Epithelial cell of proximal tubule (primary cell): Measurements from ENCODE around the gene FRMPD4. TPM values are rescaled to one million over a fixed set of nuclear protein-coding genes. Genes with fewer than 3 reads are reported as not detected.

ENCODE experiments used
- DNase-seq: peaks from one replicate; pipeline ENCODE4 v3.0.0-alpha.2; 2011; ENCODE audit warnings: low read depth
- H3K4me3 ChIP-seq: 2 replicates; pipeline ENCODE4 v1.5.1; 2011; ENCODE audit warnings: low read depth, mild to moderate bottlenecking, low read length
- total RNA-seq: library from RNA; depleted of rRNA; stranded (reverse); fragments of >200 nt; gene quantifications from 2 replicates; pipeline ENCODE4 v1.2.3, GENCODE V29; 2015
- TF ChIP-seq, protein P1 (sequence below): conservative IDR thresholded peaks from 2 replicates; pipeline ENCODE4 v1.5.1; 2012; ENCODE audit warnings: low read depth, mild to moderate bottlenecking, low read length

Gene FRMPD4
- 0.06 and 0.07 TPM in 2 replicates for total RNA-seq

DNA sequence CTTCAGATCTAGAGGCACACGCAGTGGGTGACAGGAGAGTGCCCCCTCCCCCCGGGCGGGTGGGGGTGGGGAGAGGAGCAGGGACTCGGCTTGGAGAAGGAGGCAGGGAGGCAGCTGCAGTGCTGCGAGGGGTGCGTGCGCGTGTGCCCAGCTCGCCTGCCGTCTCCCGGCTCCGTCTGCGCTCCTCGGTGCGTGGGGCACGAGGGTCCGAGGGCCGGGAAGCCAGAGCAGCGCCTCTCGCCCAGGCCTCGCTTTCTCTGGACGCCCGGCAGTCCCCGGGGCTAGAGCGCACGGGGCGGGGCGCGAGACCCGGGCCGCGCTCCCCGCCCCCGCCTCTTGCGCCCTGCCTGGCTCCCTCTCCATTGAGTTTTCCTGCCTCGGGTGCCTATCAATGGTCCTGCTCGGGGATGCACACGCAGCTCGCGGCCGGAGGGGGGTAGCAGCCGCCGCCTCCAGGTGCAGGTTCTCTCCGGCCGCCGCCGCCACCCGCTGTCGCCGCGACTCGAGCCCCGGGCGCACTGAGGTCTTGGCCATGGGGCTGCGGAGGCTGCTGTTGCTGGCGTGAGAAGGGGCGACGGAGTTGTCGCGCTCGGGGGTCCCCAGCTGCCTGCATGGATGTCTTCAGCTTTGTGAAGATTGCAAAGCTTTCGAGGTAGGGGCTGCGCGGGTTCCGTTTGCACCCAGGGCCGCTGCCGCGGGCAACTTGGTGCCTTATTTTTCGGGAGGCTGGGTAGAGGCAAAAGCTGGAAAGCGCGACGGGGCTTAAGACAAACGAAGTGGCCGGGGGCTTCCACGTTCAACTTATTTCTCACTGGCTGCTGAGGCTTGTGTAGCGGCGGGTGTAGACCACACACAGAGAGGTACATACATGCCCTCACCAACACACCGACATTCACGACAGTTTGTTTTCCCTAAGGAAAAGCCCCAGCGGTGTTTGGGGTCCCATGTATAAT, at the start of gene FRMPD4:
FRMPD4 (plus strand) TSS at position 113 of the 953 bp plus-strand sequence; CDS start at position 612, 499 bp downstream.
- TF ChIP-seq, protein P1, sequence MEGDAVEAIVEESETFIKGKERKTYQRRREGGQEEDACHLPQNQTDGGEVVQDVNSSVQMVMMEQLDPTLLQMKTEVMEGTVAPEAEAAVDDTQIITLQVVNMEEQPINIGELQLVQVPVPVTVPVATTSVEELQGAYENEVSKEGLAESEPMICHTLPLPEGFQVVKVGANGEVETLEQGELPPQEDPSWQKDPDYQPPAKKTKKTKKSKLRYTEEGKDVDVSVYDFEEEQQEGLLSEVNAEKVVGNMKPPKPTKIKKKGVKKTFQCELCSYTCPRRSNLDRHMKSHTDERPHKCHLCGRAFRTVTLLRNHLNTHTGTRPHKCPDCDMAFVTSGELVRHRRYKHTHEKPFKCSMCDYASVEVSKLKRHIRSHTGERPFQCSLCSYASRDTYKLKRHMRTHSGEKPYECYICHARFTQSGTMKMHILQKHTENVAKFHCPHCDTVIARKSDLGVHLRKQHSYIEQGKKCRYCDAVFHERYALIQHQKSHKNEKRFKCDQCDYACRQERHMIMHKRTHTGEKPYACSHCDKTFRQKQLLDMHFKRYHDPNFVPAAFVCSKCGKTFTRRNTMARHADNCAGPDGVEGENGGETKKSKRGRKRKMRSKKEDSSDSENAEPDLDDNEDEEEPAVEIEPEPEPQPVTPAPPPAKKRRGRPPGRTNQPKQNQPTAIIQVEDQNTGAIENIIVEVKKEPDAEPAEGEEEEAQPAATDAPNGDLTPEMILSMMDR: no peak
- DNase-seq: no peak
- peak within 1 kb of the TSS; percentile 38 for H3K4me3 ChIP-seq

DNA sequence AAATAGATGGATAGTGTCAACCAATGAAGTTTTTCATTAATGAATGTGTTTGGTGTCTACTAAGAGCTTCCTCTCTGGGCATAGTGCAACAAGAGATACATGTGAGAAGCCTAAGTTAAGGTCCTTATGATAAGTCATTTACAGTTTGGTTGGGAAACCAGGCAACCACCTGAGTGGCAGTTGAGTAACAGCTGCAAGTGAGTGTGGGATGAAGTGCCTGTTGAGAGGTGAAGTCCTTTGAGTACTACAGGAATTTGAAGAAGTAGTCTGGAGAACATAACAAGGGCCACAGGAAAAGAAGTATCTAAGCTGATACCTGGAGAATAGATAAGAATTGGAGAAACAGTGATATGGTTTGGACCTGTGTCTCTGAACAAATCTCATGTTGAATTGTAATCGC, 48.5 kb upstream of the FRMPD4 start:
- no peak for DNase-seq
- H3K4me3 ChIP-seq: no peak overlapping the region
- TF ChIP-seq, protein P1: no peak

DNA sequence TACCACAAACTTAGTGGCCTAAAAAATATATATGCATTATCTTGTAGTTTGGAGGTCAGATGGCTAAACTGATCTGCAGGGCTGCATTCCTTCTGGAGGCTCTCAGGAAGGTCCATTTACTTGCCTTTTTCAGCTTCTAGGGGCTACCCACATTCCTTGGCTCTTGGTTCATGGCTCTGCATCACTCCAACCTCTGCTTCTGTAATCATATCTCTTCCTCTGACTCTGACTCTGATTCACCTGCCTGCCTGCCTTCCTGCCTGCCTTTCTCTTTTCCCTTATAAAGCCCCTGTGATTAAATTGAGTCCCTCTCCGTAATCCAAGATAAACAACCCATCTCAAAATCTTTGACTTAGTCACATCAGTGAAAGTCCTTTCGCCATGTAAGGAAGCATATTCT, 25.0 kb upstream of the FRMPD4 start:
- TF ChIP-seq, protein P1: no peak
- no peak for DNase-seq
- no peak overlapping the region for H3K4me3 ChIP-seq

DNA sequence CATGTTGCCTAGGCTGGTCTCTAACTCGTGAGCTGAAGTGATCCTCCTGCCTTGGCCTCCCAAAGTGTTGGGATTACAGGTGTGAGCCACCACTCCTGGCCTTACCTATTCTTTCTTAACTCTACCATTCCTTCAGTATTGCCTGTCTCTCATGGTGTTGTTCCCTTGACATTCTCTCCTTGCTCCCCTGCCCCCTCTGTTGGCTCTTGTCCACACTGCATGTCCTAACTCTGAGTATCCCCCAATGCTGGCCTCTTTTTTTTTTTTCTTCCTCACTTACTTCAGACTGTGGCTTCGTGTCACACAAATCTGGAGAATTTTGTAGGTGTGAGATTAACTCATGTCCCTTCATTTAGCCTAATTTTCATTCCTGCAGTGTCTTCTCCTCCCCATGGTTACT, 22.9 kb upstream of the FRMPD4 start:
- DNase-seq: no peak
- H3K4me3 ChIP-seq: no peak overlapping the region
- TF ChIP-seq, protein P1: peak; percentile 42

DNA sequence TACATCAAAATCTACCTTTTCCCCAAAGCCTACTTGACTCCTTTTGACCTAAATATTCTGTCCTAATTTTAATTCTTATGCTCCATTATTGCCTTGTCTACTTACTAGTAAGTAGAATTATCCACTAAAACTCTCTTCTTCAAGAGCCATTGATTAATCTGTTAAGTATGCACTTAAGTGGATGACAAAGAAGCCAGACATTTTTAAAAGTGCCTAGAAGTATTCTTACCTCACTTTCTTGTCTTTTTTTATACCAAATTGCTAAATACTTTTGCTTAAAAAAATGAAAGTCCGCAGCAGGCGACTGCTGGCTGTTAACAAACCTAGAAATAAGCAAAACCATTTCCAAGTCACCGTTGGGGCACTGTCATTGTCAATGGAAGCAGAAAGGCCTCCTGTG, 20.1 kb upstream of the FRMPD4 start:
- TF ChIP-seq, protein P1: no peak
- DNase-seq: no peak
- no peak overlapping the region for H3K4me3 ChIP-seq

DNA sequence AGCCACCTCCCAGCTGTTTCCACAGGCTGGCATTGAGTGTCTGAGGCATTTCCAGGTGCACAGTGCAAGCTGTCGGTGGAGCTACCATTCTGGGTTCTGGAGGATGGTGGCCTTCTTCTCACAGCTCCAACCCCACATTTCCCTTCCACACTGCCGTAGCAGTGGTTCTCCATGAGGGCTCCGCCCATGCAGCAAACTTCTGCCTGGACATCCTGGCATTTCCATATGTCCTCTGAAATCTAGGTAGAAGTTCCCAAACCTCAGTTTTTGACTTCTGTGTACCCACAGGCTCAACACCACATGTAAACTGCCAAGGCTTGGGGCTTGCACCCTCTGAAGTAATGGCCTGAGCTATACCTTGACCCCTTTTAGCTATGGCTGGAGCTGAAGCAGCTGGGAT, 10.3 kb upstream of the FRMPD4 start:
- TF ChIP-seq, protein P1: no peak
- DNase-seq: no peak
- H3K4me3 ChIP-seq: no peak overlapping the region
